ENCODE data around the gene VPS25.

GRCh38 chr17:42760652-42761581 is 12.3 kb upstream of the VPS25 start, which contains the start of gene RAMP2:
- TF ChIP-seq, protein P1, sequence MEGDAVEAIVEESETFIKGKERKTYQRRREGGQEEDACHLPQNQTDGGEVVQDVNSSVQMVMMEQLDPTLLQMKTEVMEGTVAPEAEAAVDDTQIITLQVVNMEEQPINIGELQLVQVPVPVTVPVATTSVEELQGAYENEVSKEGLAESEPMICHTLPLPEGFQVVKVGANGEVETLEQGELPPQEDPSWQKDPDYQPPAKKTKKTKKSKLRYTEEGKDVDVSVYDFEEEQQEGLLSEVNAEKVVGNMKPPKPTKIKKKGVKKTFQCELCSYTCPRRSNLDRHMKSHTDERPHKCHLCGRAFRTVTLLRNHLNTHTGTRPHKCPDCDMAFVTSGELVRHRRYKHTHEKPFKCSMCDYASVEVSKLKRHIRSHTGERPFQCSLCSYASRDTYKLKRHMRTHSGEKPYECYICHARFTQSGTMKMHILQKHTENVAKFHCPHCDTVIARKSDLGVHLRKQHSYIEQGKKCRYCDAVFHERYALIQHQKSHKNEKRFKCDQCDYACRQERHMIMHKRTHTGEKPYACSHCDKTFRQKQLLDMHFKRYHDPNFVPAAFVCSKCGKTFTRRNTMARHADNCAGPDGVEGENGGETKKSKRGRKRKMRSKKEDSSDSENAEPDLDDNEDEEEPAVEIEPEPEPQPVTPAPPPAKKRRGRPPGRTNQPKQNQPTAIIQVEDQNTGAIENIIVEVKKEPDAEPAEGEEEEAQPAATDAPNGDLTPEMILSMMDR (conservative IDR thresholded peaks at IDR 0.05): no peak
- no peak for TF ChIP-seq ZFX (IDR thresholded peaks at IDR 0.05)
